NCI-H2196 (cell line): ENCODE data around the gene BMPR1B.

ENCODE experiments used
- DNase-seq: peaks from one replicate; lab custom pipeline; 2025; ENCODE audit not compliant: unreplicated experiment; lab: John Stamatoyannopoulos, UW

The BMPR1B gene

DNA sequence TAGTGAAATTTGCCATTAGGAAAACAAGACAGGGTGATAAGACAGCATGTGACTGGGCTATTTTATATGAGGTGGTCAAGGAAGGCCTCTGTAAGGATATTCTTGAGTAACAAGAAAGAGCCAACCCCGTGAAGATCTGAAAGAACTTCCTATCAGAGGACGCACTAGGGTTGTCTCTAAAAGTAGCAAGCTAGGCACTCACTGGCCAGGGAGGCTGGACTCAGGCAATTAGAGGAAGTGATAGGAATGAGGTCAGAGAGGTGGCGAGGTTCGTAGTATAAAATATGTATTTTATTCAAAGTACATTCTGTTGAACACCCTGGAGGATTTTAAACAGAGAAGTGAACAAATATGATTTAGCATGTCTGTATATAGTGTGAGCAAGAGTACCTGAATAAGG is 4.6 kb downstream of the BMPR1B start:
- DNase-seq, result no peak

DNA sequence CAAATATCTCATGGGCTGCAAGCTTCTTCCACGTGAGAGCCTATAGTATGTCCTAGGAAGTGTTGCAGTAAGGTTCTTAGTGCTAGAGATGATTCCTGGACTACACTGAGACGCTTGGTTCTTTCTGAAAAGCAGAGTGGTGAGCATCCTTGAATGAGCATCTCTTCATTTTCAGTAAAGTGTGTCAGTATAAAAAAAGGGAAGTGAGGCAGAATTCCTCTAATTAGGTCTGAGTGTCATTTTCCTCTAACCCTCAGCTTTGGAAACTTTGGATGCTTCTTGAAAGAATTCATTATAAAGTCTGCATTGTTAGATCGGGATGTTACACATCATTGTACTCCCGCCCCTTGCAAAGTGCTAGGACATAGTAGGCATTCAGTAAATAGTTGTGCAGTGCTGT is 5.2 kb downstream of the BMPR1B start:
- no peak for DNase-seq

- DNase-seq, result no peak
Observed at GRCh38 chr4:94763500-94763899, 5.7 kb downstream of the BMPR1B start.

DNA sequence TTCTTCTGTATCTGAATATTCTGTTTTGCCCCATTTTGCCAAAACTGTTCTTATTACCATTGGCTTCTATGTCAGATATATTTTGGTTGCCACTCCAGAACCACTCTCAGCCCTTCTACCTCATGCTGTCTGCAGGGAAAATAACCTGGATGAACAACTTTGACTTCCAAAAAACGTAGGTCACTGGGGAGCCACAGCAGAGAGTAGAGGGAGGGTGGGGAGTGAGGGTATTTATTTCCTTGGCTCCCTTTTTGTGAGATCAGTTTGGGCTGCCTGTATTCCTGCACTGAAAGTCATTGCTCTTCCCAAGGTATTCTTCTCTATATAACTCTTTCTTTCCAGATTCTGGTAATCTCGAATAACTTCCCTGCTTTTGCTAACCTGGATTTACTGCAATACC is 6.3 kb downstream of the BMPR1B start:
- no peak for DNase-seq

- no peak for DNase-seq
Observed at GRCh38 chr4:94765174-94765573, 7.4 kb downstream of the BMPR1B start.

DNA sequence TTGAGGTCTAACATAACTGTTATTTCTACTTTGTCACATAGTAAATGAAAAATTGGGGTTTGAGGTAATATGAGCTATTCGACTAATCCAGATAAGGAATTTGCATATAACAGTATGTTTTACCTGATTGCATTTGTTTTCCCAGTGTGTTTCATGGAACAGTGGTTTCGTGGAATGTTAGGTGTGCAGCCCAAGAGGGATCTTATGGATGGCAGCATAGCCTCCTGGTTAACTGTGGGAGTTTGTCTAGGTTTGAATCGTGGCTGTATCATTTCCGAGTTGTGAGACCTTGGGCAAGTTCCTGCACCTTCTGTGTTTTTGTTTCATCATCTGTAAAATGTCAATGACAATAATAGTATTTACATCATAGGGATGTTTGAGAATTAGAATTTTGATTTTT is 7.9 kb downstream of the BMPR1B start:
- DNase-seq, result no peak

DNA sequence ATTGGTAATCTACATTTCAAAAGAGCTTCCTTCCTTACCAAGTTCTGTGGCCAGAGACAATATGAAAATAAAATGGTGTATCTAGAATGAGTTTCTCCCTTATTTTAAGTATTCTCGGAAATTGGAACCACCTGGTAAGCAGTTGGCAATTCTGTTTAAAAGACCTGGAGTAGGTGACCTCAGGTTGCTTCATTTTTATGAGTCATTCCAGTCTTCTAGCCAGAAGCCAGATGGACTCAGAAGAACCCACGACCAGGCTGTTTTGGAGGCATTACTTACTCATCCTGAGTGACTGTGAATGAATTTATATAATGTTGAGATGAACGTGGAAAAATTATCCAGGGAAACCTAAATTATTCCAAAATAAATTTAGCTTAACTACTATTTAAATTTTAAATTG is 9.1 kb downstream of the BMPR1B start:
- no peak for DNase-seq

DNA sequence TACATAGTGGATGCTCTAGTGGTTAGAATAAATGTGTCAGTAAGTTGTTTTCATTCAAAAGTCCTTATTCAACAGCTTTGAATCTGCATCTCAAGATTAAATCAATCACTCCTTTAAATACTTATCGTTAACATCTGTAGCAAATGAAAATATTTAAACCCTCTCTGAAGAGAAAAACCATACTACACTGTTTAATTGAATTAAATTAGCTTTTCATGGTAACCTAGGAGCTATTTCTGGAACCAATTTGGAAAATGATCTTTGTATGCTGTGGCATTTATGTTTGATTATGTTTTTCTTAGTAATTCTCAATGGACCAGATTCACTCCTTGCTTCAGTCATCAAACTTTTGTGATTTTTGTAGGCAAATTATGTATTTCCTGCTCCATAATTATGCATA is 9.7 kb downstream of the BMPR1B start:
- DNase-seq, result no peak

- no peak for DNase-seq
Observed at GRCh38 chr4:94782707-94783106, 25.0 kb downstream of the BMPR1B start.

- DNase-seq, result no peak
Observed at GRCh38 chr4:94791701-94792100, 33.9 kb downstream of the BMPR1B start.

- no peak for DNase-seq
Observed at GRCh38 chr4:94798808-94799207, 41.1 kb downstream of the BMPR1B start.

- DNase-seq, result no peak
Observed at GRCh38 chr4:94801016-94801415, 43.3 kb downstream of the BMPR1B start.

- DNase-seq, result no peak
Observed at GRCh38 chr4:94802091-94802490, 44.3 kb downstream of the BMPR1B start.

- no peak for DNase-seq
Observed at GRCh38 chr4:94803181-94803580, 45.4 kb downstream of the BMPR1B start.

DNA sequence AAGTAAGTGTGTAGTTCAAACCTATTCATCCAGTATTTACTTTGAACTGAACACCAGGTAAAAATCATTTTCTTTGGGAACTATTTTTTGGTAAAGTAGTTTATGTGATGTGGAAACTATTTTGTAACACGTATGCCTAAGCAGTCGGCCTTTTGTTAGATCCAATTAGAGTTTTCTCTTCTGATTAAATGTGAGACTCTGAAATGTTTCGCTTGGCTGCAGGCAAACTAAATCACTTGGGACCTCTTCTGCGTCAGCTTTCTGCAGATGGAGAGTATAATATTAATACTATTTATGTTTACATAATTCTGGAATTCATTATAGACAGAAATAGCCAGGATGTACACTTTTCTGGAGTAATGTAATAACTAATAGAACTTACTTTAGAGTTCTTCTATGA is 46.9 kb downstream of the BMPR1B start:
- DNase-seq, result no peak

GRCh38 chr4:94806376-94806775 is 48.6 kb downstream of the BMPR1B start:
- no peak for DNase-seq

DNA sequence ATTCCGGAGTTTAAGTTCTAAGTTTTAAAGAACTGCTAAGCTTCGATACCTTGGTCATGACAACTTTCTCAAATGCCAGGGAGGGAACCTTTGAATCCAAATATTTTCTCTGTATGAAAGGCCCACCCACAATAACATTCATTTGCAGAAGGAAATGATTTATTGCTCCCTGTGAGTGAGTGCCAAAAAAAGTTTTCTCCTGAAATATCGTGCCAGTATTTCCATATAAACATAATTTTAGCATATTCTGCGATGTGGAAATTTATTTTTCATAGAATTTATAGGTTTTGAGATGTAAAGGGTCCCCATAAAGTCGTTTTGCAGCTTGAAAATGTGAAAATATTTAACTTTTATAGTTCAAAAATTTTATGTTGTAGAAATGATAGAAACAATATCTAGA is 53.9 kb downstream of the BMPR1B start:
- DNase-seq, result no peak

- DNase-seq, result no peak
Observed at GRCh38 chr4:94813221-94813620, 55.5 kb downstream of the BMPR1B start.

DNA sequence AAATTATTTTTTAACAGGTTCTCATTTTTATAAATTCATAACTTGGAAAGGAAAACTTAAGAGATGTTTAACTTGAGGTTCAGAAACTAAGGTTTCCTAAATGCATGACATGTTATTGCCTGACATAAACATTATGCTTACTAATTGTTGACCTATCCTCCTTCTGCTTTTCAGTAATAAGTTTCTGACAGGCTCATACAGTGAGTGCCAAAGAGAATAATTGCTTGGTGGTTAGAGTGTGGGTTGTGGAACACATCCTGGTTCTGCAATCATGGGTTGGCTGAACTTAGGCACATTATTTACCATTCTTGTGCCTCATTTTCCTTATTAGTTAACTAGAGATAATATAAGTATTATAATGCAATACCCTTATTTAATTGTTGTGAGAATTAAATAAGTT is 56.5 kb downstream of the BMPR1B start:
- no peak for DNase-seq

- no peak for DNase-seq
Observed at GRCh38 chr4:94819371-94820168, 61.8 kb downstream of the BMPR1B start.

DNA sequence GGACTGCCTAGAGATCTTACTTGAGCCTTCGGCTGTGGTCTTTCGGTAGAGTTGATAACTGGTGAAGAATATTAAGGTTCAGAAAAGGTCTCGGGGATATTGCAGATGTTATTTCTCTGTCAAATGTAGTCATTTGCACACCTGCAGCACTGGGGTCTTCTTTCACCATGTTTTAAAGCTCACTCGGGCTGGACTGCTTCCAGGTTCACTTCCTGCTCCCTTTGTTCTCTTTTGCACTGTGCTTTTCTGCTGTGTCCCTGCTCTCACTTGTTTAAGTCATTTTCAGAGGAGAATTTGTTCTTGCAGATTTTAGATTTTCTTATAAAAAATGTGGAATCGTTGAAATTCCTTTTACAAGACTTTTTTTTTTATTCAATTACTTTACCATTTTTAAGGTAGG is 68.5 kb downstream of the BMPR1B start:
- no peak for DNase-seq

- DNase-seq, result no peak
Observed at GRCh38 chr4:94827481-94828110, 69.8 kb downstream of the BMPR1B start.

DNA sequence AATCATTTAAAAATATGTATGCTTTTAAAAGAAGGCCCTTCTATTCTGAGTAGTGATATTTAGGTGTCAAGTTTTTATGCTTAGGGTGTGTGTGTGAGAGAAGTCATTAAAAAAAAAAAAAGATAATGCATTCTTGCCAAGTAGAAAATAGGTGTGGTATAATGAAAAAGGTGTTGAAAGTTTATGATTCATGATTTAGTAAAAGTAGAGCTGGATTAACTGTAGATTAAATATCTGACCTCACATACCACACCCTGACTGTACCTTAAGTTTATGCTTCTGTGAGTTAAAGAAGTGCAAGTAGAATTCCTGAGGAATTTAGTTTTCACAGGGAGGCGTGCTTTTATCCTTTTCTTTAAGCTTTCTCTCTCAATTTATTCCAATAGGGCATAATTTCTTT is 71.1 kb downstream of the BMPR1B start:
- DNase-seq, result no peak
